SH-SY5Y (cell line): ENCODE data around the gene TTPAL.

Experiments
- GATA2 ChIP-seq: IDR thresholded peaks from 2 replicates; pipeline ENCODE4 v1.6.1; 2011; ENCODE audit warnings: mild to moderate bottlenecking, low read depth, low read length
- GATA3 ChIP-seq: IDR thresholded peaks from 2 replicates; pipeline ENCODE4 v1.6.1; 2011; ENCODE audit warnings: low read depth, mild to moderate bottlenecking, low read length, moderate library complexity

- no peak for TF ChIP-seq GATA2
- TF ChIP-seq GATA3: no peak
Observed at GRCh38 chr20:44475372-44475693, 341 bp upstream of the TTPAL start.
